ENCODE results near the gene KRTAP19-1. TPM values are rescaled to one million over a fixed set of nuclear protein-coding genes. Genes with fewer than 3 reads are reported as not detected.
"Not testable (repeated sequence)": the region's sequence is repeated elsewhere in the genome, so short reads cannot be mapped to it uniquely, and the experiment has no call there.

The KRTAP19-1 gene
- polyA plus RNA-seq (2012; ENCODE audit: insufficient read depth, insufficient read length, low read depth), result 0.93 TPM

GRCh38 chr21:30480145-30480544, at the start of gene KRTAP19-1:
Gene KRTAP19-1, minus strand, starts transcription at chr21:30480367. Its CDS starts 50 bp downstream, at chr21:30480317.
- TF ChIP-seq, protein P1, sequence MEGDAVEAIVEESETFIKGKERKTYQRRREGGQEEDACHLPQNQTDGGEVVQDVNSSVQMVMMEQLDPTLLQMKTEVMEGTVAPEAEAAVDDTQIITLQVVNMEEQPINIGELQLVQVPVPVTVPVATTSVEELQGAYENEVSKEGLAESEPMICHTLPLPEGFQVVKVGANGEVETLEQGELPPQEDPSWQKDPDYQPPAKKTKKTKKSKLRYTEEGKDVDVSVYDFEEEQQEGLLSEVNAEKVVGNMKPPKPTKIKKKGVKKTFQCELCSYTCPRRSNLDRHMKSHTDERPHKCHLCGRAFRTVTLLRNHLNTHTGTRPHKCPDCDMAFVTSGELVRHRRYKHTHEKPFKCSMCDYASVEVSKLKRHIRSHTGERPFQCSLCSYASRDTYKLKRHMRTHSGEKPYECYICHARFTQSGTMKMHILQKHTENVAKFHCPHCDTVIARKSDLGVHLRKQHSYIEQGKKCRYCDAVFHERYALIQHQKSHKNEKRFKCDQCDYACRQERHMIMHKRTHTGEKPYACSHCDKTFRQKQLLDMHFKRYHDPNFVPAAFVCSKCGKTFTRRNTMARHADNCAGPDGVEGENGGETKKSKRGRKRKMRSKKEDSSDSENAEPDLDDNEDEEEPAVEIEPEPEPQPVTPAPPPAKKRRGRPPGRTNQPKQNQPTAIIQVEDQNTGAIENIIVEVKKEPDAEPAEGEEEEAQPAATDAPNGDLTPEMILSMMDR (IDR thresholded peaks at IDR 0.05; ENCODE audit: low read depth, low read length), result no peak
- Histone ChIP-seq H3K27me3 (no peaks in the 10 kb centered on the region), H3K4me3 (ENCODE audit: low read depth, low read length) (no peak within 1 kb of the TSS), H3K36me3 (no peaks in the 10 kb centered on the region), H3K4me1 (no peaks in the 10 kb centered on the region), H3K9me3 (no peaks in the 10 kb centered on the region; the same call in 1 of the 2 replicates)
- DNase-seq, result no peak

DNA sequence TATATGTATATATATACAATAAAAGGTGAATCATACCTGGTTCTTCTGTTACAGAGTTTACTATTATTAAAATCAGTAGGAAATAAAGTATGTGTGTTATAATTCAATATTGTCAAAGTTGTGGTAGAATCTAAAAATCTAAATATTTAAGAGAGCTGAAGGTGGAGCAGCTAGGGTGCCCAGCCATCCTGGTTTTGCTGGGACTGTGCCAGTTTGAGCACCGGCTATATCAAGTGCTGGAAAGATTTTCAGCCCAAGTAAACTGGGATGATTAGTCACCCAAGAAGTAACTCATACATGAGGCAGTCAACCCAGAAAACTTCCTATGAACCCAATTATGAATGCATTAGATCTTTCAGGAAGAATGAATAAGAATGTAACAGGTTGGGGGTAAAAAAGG, 38.7 kb upstream of the KRTAP19-1 start:
- no peaks in the 10 kb centered on the region for H3K27me3 ChIP-seq
- no peak for DNase-seq
- H3K36me3 ChIP-seq, result no peaks in the 10 kb centered on the region
- no peaks in the 10 kb centered on the region for H3K4me1 ChIP-seq
- TF ChIP-seq, protein P1 (IDR thresholded peaks at IDR 0.05; ENCODE audit: low read depth, low read length), result no peak
- no peaks in the 10 kb centered on the region for H3K9me3 ChIP-seq
- H3K4me3 ChIP-seq (ENCODE audit: low read depth, low read length), result no peak overlapping the region

DNA sequence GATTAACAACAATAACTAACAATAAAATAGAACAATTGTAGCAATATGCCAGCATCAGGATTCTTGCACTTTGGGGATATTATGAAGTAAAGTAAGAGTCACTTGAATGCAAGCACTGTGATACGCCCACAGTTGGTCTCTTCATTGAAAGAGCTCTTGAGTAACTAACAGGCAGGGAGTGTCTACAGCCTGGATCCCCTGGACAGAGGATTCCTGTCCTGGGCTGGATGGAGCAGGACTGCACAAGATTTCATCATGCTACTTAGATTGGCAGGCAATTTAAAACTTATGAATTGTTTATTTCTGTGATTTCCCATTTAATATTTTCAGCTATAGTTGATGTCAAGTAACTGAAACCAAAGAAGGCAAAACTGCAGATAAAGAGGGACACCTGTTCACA, 35.5 kb upstream of the KRTAP19-1 start:
- Histone ChIP-seq H3K27me3 (no peaks in the 10 kb centered on the region), H3K36me3 (no peaks in the 10 kb centered on the region), H3K9me3 (no peaks in the 10 kb centered on the region), H3K4me1 (no peaks in the 10 kb centered on the region), H3K4me3 (ENCODE audit: low read depth, low read length) (no peak overlapping the region)
- no peak for DNase-seq
- TF ChIP-seq, protein P1 (IDR thresholded peaks at IDR 0.05; ENCODE audit: low read depth, low read length), result no peak

DNA sequence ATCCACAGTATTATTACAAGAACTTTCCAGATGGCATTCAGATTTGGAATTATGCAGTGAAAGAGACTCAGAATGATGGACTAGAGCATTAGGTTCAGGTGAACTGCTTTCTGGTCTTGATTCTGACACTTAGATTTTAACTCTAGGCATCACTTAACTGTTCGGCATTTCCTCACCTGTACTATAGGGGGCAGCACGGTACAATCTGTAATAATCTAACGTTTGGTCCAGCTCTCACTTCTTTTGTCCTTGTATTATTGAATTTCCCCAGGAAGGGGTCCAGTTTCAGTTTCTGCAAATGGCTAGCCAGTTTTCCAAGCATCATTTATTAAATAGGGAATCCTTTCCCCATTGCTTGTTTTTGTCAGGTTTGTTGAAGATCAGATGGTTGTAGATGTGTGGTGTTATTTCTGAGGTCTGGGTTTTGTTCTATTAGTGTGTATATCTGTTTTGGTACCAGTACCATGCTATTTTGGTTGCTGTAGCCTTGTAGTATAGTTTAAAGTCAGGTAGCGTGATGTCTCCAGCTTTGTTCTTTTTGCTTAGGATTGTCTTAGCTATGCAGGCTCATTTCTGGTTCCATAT, 25.5 kb upstream of the KRTAP19-1 start:
- not testable (repeated sequence) for H3K4me1 ChIP-seq; H3K9me3 ChIP-seq; DNase-seq; H3K27me3 ChIP-seq; H3K36me3 ChIP-seq; H3K4me3 ChIP-seq (ENCODE audit: low read depth, low read length)
- TF ChIP-seq, protein P1 (IDR thresholded peaks at IDR 0.05; ENCODE audit: low read depth, low read length), result peak; percentile 30; the same call in 1 of the 2 replicates

- DNase-seq, result no peak
- H3K27me3 ChIP-seq, result no peaks in the 10 kb centered on the region
- H3K36me3 ChIP-seq, result no peaks in the 10 kb centered on the region
- H3K4me3 ChIP-seq (ENCODE audit: low read depth, low read length), result no peak within 1 kb of the TSS
- H3K9me3 ChIP-seq, result no peaks in the 10 kb centered on the region
- TF ChIP-seq, protein P1 (IDR thresholded peaks at IDR 0.05; ENCODE audit: low read depth, low read length), result no peak
- H3K4me1 ChIP-seq, result no peaks in the 10 kb centered on the region
Observed at GRCh38 chr21:30502041-30502440, 21.9 kb upstream of the KRTAP19-1 start, which contains the start of gene KRTAP19-5. Gene KRTAP19-5, minus strand, starts transcription at chr21:30502141. Its CDS starts 51 bp downstream, at chr21:30502090.

GRCh38 chr21:30497065-30497464, 16.9 kb upstream of the KRTAP19-1 start, which contains the start of gene KRTAP19-4:
Gene KRTAP19-4, minus strand, starts transcription at chr21:30497165. Its CDS starts 55 bp downstream, at chr21:30497110.
- H3K4me1 ChIP-seq, result no peaks in the 10 kb centered on the region
- no peak for DNase-seq
- no peak within 1 kb of the TSS for H3K4me3 ChIP-seq (ENCODE audit: low read depth, low read length)
- no peaks in the 10 kb centered on the region for H3K9me3 ChIP-seq
- H3K36me3 ChIP-seq, result no peaks in the 10 kb centered on the region
- no peaks in the 10 kb centered on the region for H3K27me3 ChIP-seq
- TF ChIP-seq, protein P1 (IDR thresholded peaks at IDR 0.05; ENCODE audit: low read depth, low read length), result no peak
